GM12874 (cell line): ENCODE data around the gene DNAAF8.

ENCODE experiments used
- CTCF ChIP-seq: IDR thresholded peaks from 2 replicates; pipeline ENCODE4 v1.5.1; 2011; ENCODE audit warnings: low read depth, mild to moderate bottlenecking, control low read depth, low read length, moderate library complexity; ENCODE audit not compliant: insufficient read depth

Gene DNAAF8

GRCh38 chr16:4693296-4693955 is 40.9 kb upstream of the DNAAF8 start, which contains the start of gene NUDT16L1:
Gene NUDT16L1 (plus strand): TSS chr16:4693562. CDS start chr16:4693727, 165 bp downstream.
- no peak for TF ChIP-seq CTCF

GRCh38 chr16:4693956-4694641 is 40.2 kb upstream of the DNAAF8 start:
- no peak for TF ChIP-seq CTCF

GRCh38 chr16:4694642-4695451 is 39.5 kb upstream of the DNAAF8 start:
- no peak for TF ChIP-seq CTCF

- TF ChIP-seq CTCF, result no peak
Measured at GRCh38 chr16:4695473-4696171, 38.7 kb upstream of the DNAAF8 start.

- TF ChIP-seq CTCF, result no peak
Measured at GRCh38 chr16:4696172-4696904, 38.0 kb upstream of the DNAAF8 start.

- TF ChIP-seq CTCF, result no peak
Measured at GRCh38 chr16:4696905-4697847, 37.2 kb upstream of the DNAAF8 start.
